ENCODE data around the gene RPS25. TPM values are rescaled to one million over a fixed set of nuclear protein-coding genes. Genes with fewer than 3 reads are reported as not detected.
"Not testable (repeated sequence)": the region's sequence is repeated elsewhere in the genome, so short reads cannot be mapped to it uniquely, and the experiment has no call there.

Gene RPS25
- total and polyA plus RNA-seq, 2 donors: 904 to 1,476 TPM

- Histone ChIP-seq H3K4me1 (ENCODE audit: insufficient read depth) (no peaks in the 10 kb centered on the region), H3K27ac (ENCODE audit: low read depth) (no peak overlapping the region), H3K36me3 (ENCODE audit: insufficient read depth) (peaks cover 7% of the 10 kb centered on the region), H3K4me3 (ENCODE audit: low read depth, low read length) (no peak overlapping the region)
- DNase-seq (ENCODE audit: extremely low spot score): no peak
- 93% methylated on average over 7 of the region's 7 CpGs for WGBS
Observed at GRCh38 chr11:119049081-119049480, 30.9 kb upstream of the RPS25 start.

GRCh38 chr11:119048644-119049043 lies 30.5 kb upstream of the RPS25 start:
- 95% methylated on average over 9 of the region's 9 CpGs for WGBS
- Histone ChIP-seq H3K4me1 (ENCODE audit: insufficient read depth) (no peaks in the 10 kb centered on the region), H3K4me3 (ENCODE audit: low read depth, low read length) (no peak overlapping the region), H3K36me3 (ENCODE audit: insufficient read depth) (peaks cover 7% of the 10 kb centered on the region), H3K27ac (ENCODE audit: low read depth) (no peak overlapping the region)
- DNase-seq (ENCODE audit: extremely low spot score): no peak

GRCh38 chr11:119047205-119047604 lies 29.1 kb upstream of the RPS25 start:
- Histone ChIP-seq H3K27ac (ENCODE audit: low read depth) (no peak overlapping the region), H3K36me3 (ENCODE audit: insufficient read depth) (peaks cover 7% of the 10 kb centered on the region)

GRCh38 chr11:119046489-119046888 lies 28.3 kb upstream of the RPS25 start:
- WGBS: 95% methylated on average over 6 of the region's 6 CpGs
- H3K27ac ChIP-seq (ENCODE audit: low read depth): no peak overlapping the region
- no peak for DNase-seq (ENCODE audit: extremely low spot score)
- no peak overlapping the region for H3K4me3 ChIP-seq (ENCODE audit: low read depth, low read length)
- H3K36me3 ChIP-seq (ENCODE audit: insufficient read depth): peaks cover 7% of the 10 kb centered on the region
- H3K4me1 ChIP-seq (ENCODE audit: insufficient read depth): no peaks in the 10 kb centered on the region

More at GRCh38 chr11:119047205-119047604, 29.1 kb upstream of the RPS25 start:
- H3K4me3 ChIP-seq (ENCODE audit: low read depth, low read length): no peak overlapping the region
- DNase-seq (ENCODE audit: extremely low spot score): no peak
- no peaks in the 10 kb centered on the region for H3K4me1 ChIP-seq (ENCODE audit: insufficient read depth)
- WGBS: 94% methylated on average over 6 of the region's 6 CpGs

- H3K4me1 ChIP-seq (ENCODE audit: insufficient read depth): no peaks in the 10 kb centered on the region
- 68% methylated on average over 6 of the region's 6 CpGs for WGBS
- peaks cover 7% of the 10 kb centered on the region for H3K36me3 ChIP-seq (ENCODE audit: insufficient read depth)
- H3K4me3 ChIP-seq (ENCODE audit: low read depth, low read length): no peak overlapping the region
- no peak overlapping the region for H3K27ac ChIP-seq (ENCODE audit: low read depth)
- DNase-seq (ENCODE audit: extremely low spot score): no peak
Observed at GRCh38 chr11:119044708-119045107, 26.6 kb upstream of the RPS25 start.

- Histone ChIP-seq H3K36me3 (ENCODE audit: insufficient read depth) (peaks cover 2% of the 10 kb centered on the region), H3K27ac (ENCODE audit: low read depth) (no peak overlapping the region), H3K4me3 (ENCODE audit: low read depth, low read length) (no peak overlapping the region), H3K4me1 (ENCODE audit: insufficient read depth) (no peaks in the 10 kb centered on the region)
- DNase-seq (ENCODE audit: extremely low spot score): no peak
- 92% methylated on average over 9 of the region's 9 CpGs for WGBS
Observed at GRCh38 chr11:119042927-119043326, 24.8 kb upstream of the RPS25 start.

- no peak overlapping the region for H3K4me3 ChIP-seq (ENCODE audit: low read depth, low read length)
- H3K27ac ChIP-seq (ENCODE audit: low read depth): no peak overlapping the region
- no peak for DNase-seq (ENCODE audit: extremely low spot score)
- peaks cover 2% of the 10 kb centered on the region for H3K36me3 ChIP-seq (ENCODE audit: insufficient read depth)
- H3K4me1 ChIP-seq (ENCODE audit: insufficient read depth): no peaks in the 10 kb centered on the region
- WGBS: 86% methylated on average over 4 of the region's 4 CpGs
Observed at GRCh38 chr11:119041821-119042514, 23.8 kb upstream of the RPS25 start.

- H3K36me3 ChIP-seq (ENCODE audit: insufficient read depth); H3K27ac ChIP-seq (ENCODE audit: low read depth); H3K4me1 ChIP-seq (ENCODE audit: insufficient read depth); DNase-seq (ENCODE audit: extremely low spot score); H3K4me3 ChIP-seq (ENCODE audit: low read depth, low read length): not testable (repeated sequence)
- WGBS: 20% methylated on average over 11 of the region's 11 CpGs
Observed at GRCh38 chr11:119039471-119039870, 21.3 kb upstream of the RPS25 start.

GRCh38 chr11:119038884-119039283 lies 20.7 kb upstream of the RPS25 start:
- Histone ChIP-seq H3K4me1 (ENCODE audit: insufficient read depth) (no peaks in the 10 kb centered on the region), H3K27ac (ENCODE audit: low read depth) (no peak overlapping the region), H3K36me3 (ENCODE audit: insufficient read depth) (no peaks in the 10 kb centered on the region), H3K4me3 (ENCODE audit: low read depth, low read length) (no peak overlapping the region)
- no peak for DNase-seq (ENCODE audit: extremely low spot score)
- 77% methylated on average over 5 of the region's 5 CpGs for WGBS

GRCh38 chr11:119034813-119035212 lies 16.7 kb upstream of the RPS25 start:
- no peak overlapping the region for H3K27ac ChIP-seq (ENCODE audit: low read depth)
- H3K36me3 ChIP-seq (ENCODE audit: insufficient read depth): no peaks in the 10 kb centered on the region
- H3K4me3 ChIP-seq (ENCODE audit: low read depth, low read length): no peak overlapping the region
- 84% methylated on average over 3 of the region's 3 CpGs for WGBS
- DNase-seq (ENCODE audit: extremely low spot score): no peak
- no peaks in the 10 kb centered on the region for H3K4me1 ChIP-seq (ENCODE audit: insufficient read depth)

GRCh38 chr11:119033421-119033820 lies 15.3 kb upstream of the RPS25 start:
- 80% methylated on average over 10 of the region's 10 CpGs for WGBS
- DNase-seq (ENCODE audit: extremely low spot score); H3K4me1 ChIP-seq (ENCODE audit: insufficient read depth): not testable (repeated sequence)

GRCh38 chr11:119031912-119032280 lies 13.8 kb upstream of the RPS25 start:
- 80% methylated on average over 9 of the region's 9 CpGs for WGBS
- H3K4me1 ChIP-seq (ENCODE audit: insufficient read depth): no peaks in the 10 kb centered on the region
- no peak overlapping the region for H3K4me3 ChIP-seq (ENCODE audit: low read depth, low read length)
- no peak overlapping the region for H3K27ac ChIP-seq (ENCODE audit: low read depth)
- H3K36me3 ChIP-seq (ENCODE audit: insufficient read depth): no peaks in the 10 kb centered on the region
- DNase-seq (ENCODE audit: extremely low spot score): no peak

More at GRCh38 chr11:119033421-119033820, 15.3 kb upstream of the RPS25 start:
- H3K36me3 ChIP-seq (ENCODE audit: insufficient read depth); H3K27ac ChIP-seq (ENCODE audit: low read depth); H3K4me3 ChIP-seq (ENCODE audit: low read depth, low read length): not testable (repeated sequence)

- H3K36me3 ChIP-seq (ENCODE audit: insufficient read depth): no peaks in the 10 kb centered on the region
- DNase-seq (ENCODE audit: extremely low spot score): peak; percentile 90
- peak within 1 kb of the TSS; percentile 62 for H3K4me3 ChIP-seq (ENCODE audit: low read depth, low read length)
- H3K27ac ChIP-seq (ENCODE audit: low read depth): peak within 1 kb of the TSS; percentile 12
- WGBS: under 1% methylated on average over 67 of the region's 67 CpGs
- no peaks in the 10 kb centered on the region for H3K4me1 ChIP-seq (ENCODE audit: insufficient read depth)
Observed at GRCh38 chr11:119030329-119031047, 12.3 kb upstream of the RPS25 start, which contains the start of gene SLC37A4. SLC37A4 (minus strand) TSS chr11:119030877.

- Histone ChIP-seq H3K36me3 (ENCODE audit: insufficient read depth) (no peaks in the 10 kb centered on the region), H3K4me3 (ENCODE audit: low read depth, low read length) (peak overlapping the region; percentile 62), H3K4me1 (ENCODE audit: insufficient read depth) (no peaks in the 10 kb centered on the region), H3K27ac (ENCODE audit: low read depth) (no peak overlapping the region)
- WGBS: 7% methylated on average over 13 of the region's 13 CpGs
- DNase-seq (ENCODE audit: extremely low spot score): no peak
Observed at GRCh38 chr11:119030029-119030328, 11.8 kb upstream of the RPS25 start.
